Measurements from ENCODE around the gene RXRG.
"Not testable (repeated sequence)": the region's sequence is repeated elsewhere in the genome, so short reads cannot be mapped to it uniquely, and the experiment has no call there.

The RXRG gene

DNA sequence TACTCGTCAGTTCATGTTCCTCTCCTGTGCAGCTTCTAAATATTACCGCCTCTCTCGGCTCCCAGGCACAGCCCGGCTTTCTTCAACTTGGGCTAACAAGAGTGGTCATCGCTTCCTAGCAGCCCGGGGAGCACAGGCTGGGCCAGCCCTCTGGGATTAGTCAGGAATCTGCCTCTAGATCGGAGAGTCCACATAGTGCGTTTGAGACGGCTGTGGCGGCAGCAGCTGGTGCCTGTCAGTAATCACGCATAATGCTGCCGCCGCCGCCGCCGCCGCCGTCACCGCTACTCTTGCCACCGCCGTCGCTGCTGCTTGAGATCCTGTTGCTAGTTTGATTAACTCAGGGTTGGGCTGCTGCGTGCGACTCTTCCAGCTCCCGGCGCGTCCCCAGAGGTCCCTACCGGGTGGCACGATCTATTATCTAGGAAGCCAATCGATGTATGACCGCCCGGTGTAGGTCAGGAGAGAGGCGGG, at the start of gene RXRG:
Gene RXRG, minus strand, starts transcription at position 230 of the 474 bp plus-strand sequence. CDS start 233 bp downstream, outside the sequence.
- peak; percentile 67 for DNase-seq

- DNase-seq: no peak
These were observed 48.0 kb upstream of the RXRG start for GRCh38 chr1:165492845-165493373.

DNA sequence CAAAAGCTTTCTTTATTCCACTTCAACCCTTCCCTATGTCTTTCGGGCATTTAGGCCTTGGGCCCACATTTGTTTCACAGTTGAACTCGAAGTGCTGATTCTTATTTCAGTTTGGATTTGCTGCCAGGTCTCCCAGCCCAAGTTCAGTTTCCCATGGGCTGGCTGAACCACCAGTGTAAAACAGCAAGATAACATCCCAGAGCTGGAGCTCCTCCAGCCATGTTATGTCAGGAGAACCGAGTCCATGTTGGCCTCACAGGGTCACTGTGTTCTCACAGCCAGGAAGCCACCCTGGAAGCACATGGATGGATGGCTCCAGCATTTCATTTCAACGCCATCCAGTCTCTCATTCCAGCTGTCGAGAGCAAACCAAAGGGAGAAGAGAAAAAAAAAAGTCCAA, 45.2 kb upstream of the RXRG start:
- no peak for DNase-seq

DNA sequence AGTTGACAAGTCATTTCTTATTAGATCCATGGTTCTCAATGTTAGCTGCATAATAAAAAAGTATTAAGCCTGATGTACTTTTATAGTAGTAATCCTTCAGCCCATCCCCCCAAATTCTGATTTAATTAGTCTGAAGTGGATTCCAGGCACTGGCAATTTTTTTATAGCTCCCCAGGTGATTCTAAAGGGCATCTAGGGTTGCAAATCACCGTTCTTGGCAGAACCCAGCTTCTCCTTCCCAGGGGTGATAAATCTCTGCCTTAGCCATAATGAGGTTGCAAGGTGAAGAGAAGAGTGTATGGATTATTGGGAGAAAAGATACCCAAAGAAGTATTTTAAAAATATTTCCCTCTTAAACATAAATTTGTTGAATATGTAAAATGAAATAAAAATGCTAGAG, 43.0 kb upstream of the RXRG start:
- DNase-seq: no peak

GRCh38 chr1:165486663-165487062, 41.7 kb upstream of the RXRG start:
- no peak for DNase-seq

GRCh38 chr1:165485716-165486115, 40.8 kb upstream of the RXRG start:
- DNase-seq: no peak

- no peak for DNase-seq
These were observed 39.6 kb upstream of the RXRG start for GRCh38 chr1:165484532-165484931.

GRCh38 chr1:165483412-165483811, 38.5 kb upstream of the RXRG start:
- no peak for DNase-seq

- DNase-seq: no peak
These were observed 37.0 kb upstream of the RXRG start for GRCh38 chr1:165481820-165482532.

GRCh38 chr1:165476776-165477175, 31.9 kb upstream of the RXRG start:
- DNase-seq: peak; percentile 67

DNA sequence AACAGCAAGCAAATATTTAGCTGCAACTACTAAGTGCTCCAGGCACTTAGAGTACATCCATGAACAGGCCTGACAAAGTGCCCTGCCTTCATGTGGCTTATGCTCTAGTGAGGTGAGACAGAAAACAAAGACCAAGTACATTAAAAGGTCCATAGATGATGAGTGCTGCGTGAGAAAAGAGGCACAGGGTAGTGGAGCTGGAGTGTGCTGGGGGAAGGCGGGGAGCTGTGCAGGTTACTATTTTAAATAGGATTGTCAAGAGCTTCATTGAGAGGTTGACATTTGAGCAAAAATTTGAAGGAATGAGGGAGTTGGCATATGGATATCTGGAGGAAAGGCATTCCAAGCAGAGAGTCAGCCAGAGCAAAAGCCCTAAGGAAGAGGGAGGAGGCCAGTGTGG, 29.3 kb upstream of the RXRG start:
- no peak for DNase-seq

DNA sequence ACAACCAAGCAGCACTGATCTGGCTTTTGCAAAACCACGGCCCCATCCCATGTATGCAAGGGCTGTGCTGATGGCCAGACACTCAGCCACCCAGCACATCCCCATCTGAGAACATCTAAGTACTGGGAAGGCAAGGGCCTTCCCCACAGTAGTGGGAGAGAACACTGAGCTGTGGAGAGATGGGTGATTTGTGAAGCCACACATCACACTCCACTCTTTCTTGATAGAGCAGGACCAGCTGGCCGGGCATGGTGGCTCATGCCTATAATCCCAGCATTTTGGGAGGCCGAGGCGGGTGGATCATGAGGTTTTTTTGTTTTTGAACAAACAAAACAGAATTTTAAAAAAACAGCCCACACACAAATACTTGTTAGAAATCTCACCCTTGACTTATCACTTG, 28.2 kb upstream of the RXRG start:
- no peak for DNase-seq

GRCh38 chr1:165468726-165469249, 23.9 kb upstream of the RXRG start:
- no peak for DNase-seq

DNA sequence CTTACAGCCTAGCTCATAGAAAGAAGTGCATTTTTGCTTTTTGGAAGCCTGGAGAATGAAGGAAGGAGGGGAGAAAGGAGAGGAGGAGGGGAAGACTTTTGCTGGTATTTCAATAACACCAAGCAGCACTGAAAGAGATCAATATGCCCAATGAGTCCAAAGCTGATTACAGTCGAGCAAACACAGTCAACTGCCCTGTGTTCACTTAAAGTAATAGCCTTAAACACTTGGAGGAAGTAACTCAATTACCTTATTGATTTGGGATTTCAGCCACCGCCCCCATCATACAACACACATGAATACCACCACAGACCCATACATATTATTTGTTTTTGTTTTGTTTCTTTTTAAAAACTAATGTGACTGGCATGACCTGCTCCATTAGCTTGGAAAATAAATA, 23.3 kb upstream of the RXRG start:
- no peak for DNase-seq

GRCh38 chr1:165467706-165468105, 22.8 kb upstream of the RXRG start:
- no peak for DNase-seq

DNA sequence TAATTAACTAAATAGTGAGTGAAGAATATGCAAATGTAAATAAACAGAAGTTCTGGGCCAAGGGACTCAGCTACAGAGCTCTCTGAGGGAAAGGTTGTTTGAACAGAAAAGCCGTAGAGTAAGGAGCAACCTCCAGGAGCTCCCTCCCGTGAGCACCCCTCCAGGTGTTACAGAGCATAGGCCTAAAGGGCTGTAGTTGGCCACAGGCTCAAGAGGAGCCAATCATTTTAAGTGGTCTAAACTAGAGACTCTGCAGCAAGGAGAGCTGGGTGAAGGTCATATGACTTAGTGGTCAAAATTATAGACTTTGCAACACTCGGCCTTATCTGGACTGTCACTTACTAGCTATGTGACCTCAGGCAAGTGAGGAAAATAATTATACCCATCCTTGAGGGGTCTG, 19.1 kb upstream of the RXRG start:
- DNase-seq: no peak

DNA sequence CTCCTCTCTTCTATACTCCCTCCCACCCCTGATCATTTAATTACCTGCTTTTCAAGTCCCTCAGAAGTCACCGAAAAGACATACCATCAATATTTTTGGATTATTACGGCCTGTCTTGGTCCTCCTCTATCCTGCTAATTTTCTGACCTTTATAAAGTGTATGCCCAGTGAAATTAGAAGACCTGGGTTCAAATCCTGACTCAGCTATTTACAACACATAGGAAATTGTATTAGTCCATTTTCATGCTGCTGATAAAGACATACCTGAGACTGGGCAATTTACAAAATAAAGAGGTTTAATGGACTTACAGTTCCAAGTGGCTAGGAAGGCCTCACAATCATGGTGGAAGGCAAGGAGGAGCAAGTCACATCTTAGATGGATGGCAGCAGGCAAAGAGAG, 14.8 kb upstream of the RXRG start:
- DNase-seq: not testable (repeated sequence)

DNA sequence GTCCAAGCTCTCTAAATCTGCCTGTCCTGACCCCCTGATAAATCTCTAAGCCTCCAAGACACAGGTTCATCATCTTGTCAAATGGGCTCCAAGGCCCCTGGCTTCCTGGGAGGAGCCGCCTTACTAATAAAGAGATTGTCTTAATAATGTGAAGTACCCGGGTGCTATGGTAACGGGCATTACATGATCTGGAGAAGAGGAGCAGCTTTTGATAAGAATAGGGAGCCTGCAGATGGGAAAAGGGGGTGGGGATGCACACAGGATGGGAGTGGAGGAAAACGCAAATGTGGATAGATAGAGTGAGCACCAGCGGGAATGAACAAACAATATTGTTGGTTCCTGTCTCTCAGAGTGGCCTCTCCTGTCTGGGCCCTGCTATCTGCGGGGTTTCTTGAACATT, 11.9 kb upstream of the RXRG start:
- no peak for DNase-seq

- DNase-seq: no peak
These were observed 11.2 kb upstream of the RXRG start for GRCh38 chr1:165456114-165456513.

DNA sequence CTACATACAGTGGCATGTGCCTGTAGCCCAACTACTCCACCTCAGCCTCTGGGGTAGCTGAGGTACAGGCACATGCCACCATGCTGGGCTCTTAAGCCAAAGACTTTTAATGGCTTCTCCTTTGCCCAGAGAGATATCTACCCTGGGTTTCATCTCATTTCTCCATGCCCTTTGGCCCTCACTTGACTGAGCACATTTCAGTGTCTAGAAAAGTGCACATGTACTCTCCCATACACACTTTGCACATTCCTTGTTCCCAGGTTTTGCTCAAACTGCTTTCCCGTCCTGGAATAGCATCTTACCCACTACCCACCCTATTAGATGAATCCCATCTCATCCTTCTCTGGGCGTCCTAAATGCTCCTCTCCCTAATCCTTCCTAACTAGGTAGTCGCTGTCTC, 10.2 kb upstream of the RXRG start:
- no peak for DNase-seq

GRCh38 chr1:165454091-165454610, 9.2 kb upstream of the RXRG start:
- no peak for DNase-seq

GRCh38 chr1:165452336-165453130, 7.6 kb upstream of the RXRG start:
- peak; percentile 44 for DNase-seq

- peak; percentile 30 for DNase-seq
These were observed 6.8 kb upstream of the RXRG start for GRCh38 chr1:165451691-165452090.

DNA sequence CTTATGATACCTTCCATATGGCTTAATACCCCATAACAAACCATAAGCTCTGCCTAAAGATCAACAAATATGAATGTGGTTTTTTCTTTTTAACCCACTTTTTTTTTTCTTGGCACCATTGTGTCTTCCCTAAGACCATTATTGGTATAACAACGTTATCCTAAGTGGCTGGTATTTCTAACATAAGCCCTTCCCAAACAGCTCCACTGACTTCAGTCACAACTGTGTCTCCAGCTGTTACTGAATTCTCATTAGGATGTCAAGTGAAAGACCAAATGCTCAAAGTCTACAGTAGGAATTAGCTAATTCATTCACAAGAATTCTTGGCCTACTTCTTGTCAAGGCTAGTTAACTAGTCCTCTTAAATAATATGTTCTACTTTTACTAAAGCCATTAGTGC, 4.2 kb upstream of the RXRG start:
- DNase-seq: no peak

All from NCI-H1694 treated with DMSO at 0.1 percent for 48 hours (cell line).